ENCODE results near the gene ADAD2. TPM values are rescaled to one million over a fixed set of nuclear protein-coding genes. Genes with fewer than 3 reads are reported as not detected.

The ADAD2 gene
- total and polyA plus RNA-seq, 2 donors (not counting 1 experiment from before 2014, with no cell fraction given), result 0.06 TPM; not detected in 1

GRCh38 chr16:84179612-84180320 is 11.2 kb upstream of the ADAD2 start:
- H3K9me3 Mint-ChIP-seq (ENCODE audit: insufficient read depth), result no peaks in the 10 kb centered on the region
- Histone ChIP-seq H3K27ac (ENCODE audit: low read length in 2 of 2) (no peak overlapping the region), H3K4me3 (ENCODE audit: control extremely low read depth in 1 of 5, extremely low read depth in 1 of 5, insufficient read depth in 1 of 5, low read depth in 2 of 5, low read length in 4 of 5) (no peak overlapping the region), H3K4me1 (ENCODE audit: control insufficient read depth in 2 of 2, insufficient read depth in 2 of 2, low read length in 2 of 2) (peaks cover 0 to 3% of the 10 kb centered on the region in 2 donors), H3K9ac (ENCODE audit: low read length) (no peak overlapping the region), H3K9me3 (ENCODE audit: control extremely low read depth in 1 of 3, control insufficient read depth in 2 of 3, insufficient read depth in 1 of 3, low read length in 2 of 3) (no peaks in the 10 kb centered on the region), H3K4me2 (replicated peaks; ENCODE audit: low read depth, low read length, poor library complexity, severe bottlenecking) (no peak overlapping the region), H2AFZ (ENCODE audit: insufficient read depth, low read depth, low read length, poor library complexity, severe bottlenecking) (no peak overlapping the region), H3K79me2 (ENCODE audit: control insufficient read depth, insufficient read depth, low read length) (peaks cover 16% of the 10 kb centered on the region), H3K27me3 (replicated peaks in 1 of 4; ENCODE audit: control extremely low read depth in 1 of 4, control insufficient read depth in 3 of 4, insufficient read depth in 4 of 4, low read length in 3 of 4) (no peaks in the 10 kb centered on the region), H4K20me1 (ENCODE audit: control insufficient read depth, insufficient read depth, low read length, poor library complexity, severe bottlenecking) (peaks cover 8% of the 10 kb centered on the region), H3K36me3 (replicated peaks in 1 of 2; ENCODE audit: control extremely low read depth in 1 of 2, control insufficient read depth in 1 of 2, extremely low read depth in 1 of 2, insufficient read depth in 2 of 2, low read length in 1 of 2) (peaks cover 0 to 63% of the 10 kb centered on the region in 2 experiments)
- POLR2A ChIA-PET, result no interaction called here
- intact Hi-C loops (cut with micrococcal nuclease), result loop anchor here (10.0 kb wide), 1 partner anchor 325 kb away; the partner anchor contains the start of gene MEAK7
- H3K4me1 Mint-ChIP-seq, result peaks cover 8% of the 10 kb centered on the region
- no peak overlapping the region for H3K4me3 Mint-ChIP-seq
- 96% methylated on average over 27 of the region's 33 CpGs for WGBS (ENCODE audit: insufficient coverage)
- TF ChIP-seq CTCF (IDR thresholded peaks at IDR 0.05), result no peak
- no peak for TF ChIP-seq EZH2 (IDR thresholded peaks at IDR 0.05; ENCODE audit: borderline replicate concordance, insufficient read depth, low read depth, low read length, poor library complexity, severe bottlenecking)
- CTCF ChIA-PET, result interaction anchor here (1.1 kb wide), 1 partner anchor 95 kb away, joined by 3 read pairs; no protein-coding TSS in a partner anchor
- ATAC-seq (ENCODE audit: low read depth), result no peak
- no peak overlapping the region for H3K27ac Mint-ChIP-seq
- no peaks in the 10 kb centered on the region for H3K27me3 Mint-ChIP-seq
- DNase-seq, result no peak

- H3K27me3 ChIP-seq (replicated peaks in 1 of 4; ENCODE audit: control extremely low read depth in 1 of 4, control insufficient read depth in 3 of 4, insufficient read depth in 4 of 4, low read length in 3 of 4), result no peaks in the 10 kb centered on the region
- TF ChIP-seq EZH2 (IDR thresholded peaks at IDR 0.05; ENCODE audit: borderline replicate concordance, insufficient read depth, low read depth, low read length, poor library complexity, severe bottlenecking) (no peak), CTCF (IDR thresholded peaks at IDR 0.05) (no peak)
- no peak overlapping the region for H3K4me3 ChIP-seq (ENCODE audit: control extremely low read depth in 1 of 5, extremely low read depth in 1 of 5, insufficient read depth in 1 of 5, low read depth in 2 of 5, low read length in 4 of 5)
- peaks cover 0 to 68% of the 10 kb centered on the region in 2 experiments for H3K36me3 ChIP-seq (replicated peaks in 1 of 2; ENCODE audit: control extremely low read depth in 1 of 2, control insufficient read depth in 1 of 2, extremely low read depth in 1 of 2, insufficient read depth in 2 of 2, low read length in 1 of 2)
- ATAC-seq (ENCODE audit: low read depth) (no peak), DNase-seq (no peak)
- ChIA-PET CTCF (no interaction called here), POLR2A (no interaction called here)
- intact Hi-C loops (cut with micrococcal nuclease), result loop anchor here (10.0 kb wide), 1 partner anchor 324 kb away; the partner anchor contains the start of gene MEAK7
- Mint-ChIP-seq H3K4me3 (no peak overlapping the region), H3K27me3 (no peaks in the 10 kb centered on the region), H3K4me1 (peaks cover 9% of the 10 kb centered on the region), H3K9me3 (ENCODE audit: insufficient read depth) (no peaks in the 10 kb centered on the region), H3K27ac (no peak overlapping the region)
- peaks cover 8% of the 10 kb centered on the region for H4K20me1 ChIP-seq (ENCODE audit: control insufficient read depth, insufficient read depth, low read length, poor library complexity, severe bottlenecking)
- H3K9ac ChIP-seq (ENCODE audit: low read length), result no peak overlapping the region
- WGBS (ENCODE audit: insufficient coverage), result 91% methylated on average over 14 of the region's 21 CpGs
- no peaks in the 10 kb centered on the region for H3K9me3 ChIP-seq (ENCODE audit: control extremely low read depth in 1 of 3, control insufficient read depth in 2 of 3, insufficient read depth in 1 of 3, low read length in 2 of 3)
- H2AFZ ChIP-seq (ENCODE audit: insufficient read depth, low read depth, low read length, poor library complexity, severe bottlenecking), result no peak overlapping the region
- no peak overlapping the region for H3K4me2 ChIP-seq (replicated peaks; ENCODE audit: low read depth, low read length, poor library complexity, severe bottlenecking)
- H3K4me1 ChIP-seq (ENCODE audit: control insufficient read depth in 2 of 2, insufficient read depth in 2 of 2, low read length in 2 of 2), result no peaks in the 10 kb centered on the region
- H3K79me2 ChIP-seq (ENCODE audit: control insufficient read depth, insufficient read depth, low read length), result peaks cover 24% of the 10 kb centered on the region
- no peak overlapping the region for H3K27ac ChIP-seq (ENCODE audit: low read length in 2 of 2)
These were observed 10.3 kb upstream of the ADAD2 start for GRCh38 chr16:84180519-84181140.
